Measurements from ENCODE around the gene TMEM108.

DNA sequence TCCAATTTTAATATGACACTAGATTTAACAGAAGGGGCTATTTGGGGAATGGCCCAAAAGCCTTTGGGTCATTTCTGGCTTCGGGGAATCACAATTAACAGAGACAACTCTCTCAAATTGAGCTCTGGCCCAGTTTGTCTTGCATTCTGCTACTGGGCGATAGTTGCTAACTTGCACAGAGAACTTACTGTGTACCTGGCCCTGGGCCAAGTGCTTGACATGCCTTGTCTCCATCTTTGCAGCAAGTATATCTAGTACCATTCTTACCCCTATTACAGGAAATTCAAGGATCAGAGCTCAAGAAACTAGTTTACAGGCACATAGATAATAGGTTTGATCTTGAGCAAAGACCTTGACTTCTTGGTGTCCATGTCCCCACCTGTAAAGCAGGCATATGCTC, 175.7 kb downstream of the TMEM108 start:
- TF ChIP-seq, protein P1, sequence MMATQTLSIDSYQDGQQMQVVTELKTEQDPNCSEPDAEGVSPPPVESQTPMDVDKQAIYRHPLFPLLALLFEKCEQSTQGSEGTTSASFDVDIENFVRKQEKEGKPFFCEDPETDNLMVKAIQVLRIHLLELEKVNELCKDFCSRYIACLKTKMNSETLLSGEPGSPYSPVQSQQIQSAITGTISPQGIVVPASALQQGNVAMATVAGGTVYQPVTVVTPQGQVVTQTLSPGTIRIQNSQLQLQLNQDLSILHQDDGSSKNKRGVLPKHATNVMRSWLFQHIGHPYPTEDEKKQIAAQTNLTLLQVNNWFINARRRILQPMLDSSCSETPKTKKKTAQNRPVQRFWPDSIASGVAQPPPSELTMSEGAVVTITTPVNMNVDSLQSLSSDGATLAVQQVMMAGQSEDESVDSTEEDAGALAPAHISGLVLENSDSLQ (IDR thresholded peaks at IDR 0.05): no peak
- no peak for TF ChIP-seq FOXA1 (IDR thresholded peaks at IDR 0.05)
- TF ChIP-seq NFRKB (IDR thresholded peaks at IDR 0.05): no peak
